Mesodermal cell (in vitro differentiated cells): ENCODE data around the gene TRIM58.

Experiments
- H3K27ac ChIP-seq: 2 replicates; pipeline ENCODE4 v1.7.0; 2013; ENCODE audit warnings: mild to moderate bottlenecking, low read depth, low read length, moderate library complexity; ENCODE audit not compliant: severe bottlenecking
- H3K36me3 ChIP-seq: 2 replicates; pipeline ENCODE4 v1.7.1; 2013; ENCODE audit warnings: mild to moderate bottlenecking, low read length, moderate library complexity; ENCODE audit not compliant: control insufficient read depth, insufficient read depth
- H3K4me1 ChIP-seq: one replicate; pipeline ENCODE4 v1.7.1; 2013; ENCODE audit warnings: mild to moderate bottlenecking, low read length; ENCODE audit not compliant: insufficient read depth, control insufficient read depth, poor library complexity, severe bottlenecking
- H3K4me3 ChIP-seq: 2 replicates; pipeline ENCODE4 v1.7.0; 2013; ENCODE audit warnings: low read length, control low read depth, mild to moderate bottlenecking; ENCODE audit not compliant: insufficient read depth, poor library complexity, severe bottlenecking; ENCODE audit errors: extremely low read depth
- H3K9me3 ChIP-seq: 2 replicates; pipeline ENCODE4 v1.7.1; 2013; ENCODE audit warnings: mild to moderate bottlenecking, low read length, moderate library complexity; ENCODE audit not compliant: control insufficient read depth
- whole genome bisulfite sequencing, 2 experiments: methylation state at CpG; one replicate each; pipeline ENCODE4 v1.1.5; 2013; ENCODE audit warnings: missing lambda C conversion rate in 2 of 2; ENCODE audit not compliant: insufficient coverage in 2 of 2; 5-methylcytosine and 5-hydroxymethylcytosine counted together

The TRIM58 gene

DNA sequence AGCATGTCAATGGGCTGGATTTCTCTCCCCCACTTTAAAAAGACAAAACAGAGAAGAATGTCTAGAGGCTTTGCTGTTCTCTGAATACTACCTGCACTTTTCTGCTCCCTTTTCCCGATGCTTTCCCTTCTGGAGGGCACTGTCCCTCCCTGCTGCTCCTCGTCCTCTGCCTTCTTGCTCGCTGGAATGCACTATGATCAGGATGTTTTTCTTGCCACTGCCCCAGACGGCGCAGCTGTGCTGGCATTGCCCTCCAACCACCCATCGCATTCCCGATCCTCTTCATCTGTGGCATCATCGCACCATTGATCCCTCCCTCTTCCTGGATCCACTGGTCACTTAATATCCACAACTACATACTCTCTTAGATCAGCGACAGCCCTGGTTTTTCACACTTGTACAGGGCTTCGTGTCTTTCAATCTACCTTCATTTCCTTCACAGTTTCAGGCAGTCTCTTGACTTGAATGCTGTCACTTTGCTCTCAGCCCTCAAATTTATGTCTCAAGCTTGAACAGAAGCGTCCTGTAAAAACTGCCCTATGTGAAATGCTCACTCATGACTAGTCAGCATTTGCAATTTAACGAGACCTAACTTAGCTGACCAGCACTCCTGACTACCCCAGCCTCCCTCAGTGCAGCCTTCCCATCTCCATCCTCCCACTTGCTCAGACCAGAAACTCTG, 11.8 kb upstream of the TRIM58 start:
- Histone ChIP-seq H3K36me3 (no peaks in the 10 kb centered on the region), H3K27ac (no peak overlapping the region), H3K4me3 (no peak overlapping the region), H3K4me1 (no peaks in the 10 kb centered on the region), H3K9me3 (peaks cover 3% of the 10 kb centered on the region)
- WGBS, 2 experiments, result 72 to 73% methylated on average over 12 of the region's 12 CpGs

DNA sequence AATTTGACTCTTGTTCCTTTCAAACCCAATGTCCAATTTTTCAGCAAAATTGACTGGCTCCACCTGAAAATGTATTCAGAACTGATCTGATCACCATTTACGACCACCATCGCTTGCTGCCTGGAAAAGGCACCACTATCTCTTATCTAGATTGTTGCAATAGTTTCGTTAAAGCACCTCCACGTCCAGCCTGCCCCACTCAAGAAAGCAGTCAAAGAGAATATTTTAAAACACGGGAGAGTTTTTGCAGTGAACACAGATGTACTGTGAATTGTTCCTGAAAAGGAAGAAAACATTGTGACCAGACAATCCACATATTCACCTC, 11.3 kb upstream of the TRIM58 start:
- H3K9me3 ChIP-seq, result peaks cover 3% of the 10 kb centered on the region
- WGBS, 2 experiments, result 67% methylated on average over 5 of the region's 5 CpGs; no CpG with 5 or more reads in 1 of the 2 experiments
- H3K4me3 ChIP-seq, result no peak overlapping the region
- H3K27ac ChIP-seq, result no peak overlapping the region
- H3K36me3 ChIP-seq, result no peaks in the 10 kb centered on the region
- no peaks in the 10 kb centered on the region for H3K4me1 ChIP-seq

DNA sequence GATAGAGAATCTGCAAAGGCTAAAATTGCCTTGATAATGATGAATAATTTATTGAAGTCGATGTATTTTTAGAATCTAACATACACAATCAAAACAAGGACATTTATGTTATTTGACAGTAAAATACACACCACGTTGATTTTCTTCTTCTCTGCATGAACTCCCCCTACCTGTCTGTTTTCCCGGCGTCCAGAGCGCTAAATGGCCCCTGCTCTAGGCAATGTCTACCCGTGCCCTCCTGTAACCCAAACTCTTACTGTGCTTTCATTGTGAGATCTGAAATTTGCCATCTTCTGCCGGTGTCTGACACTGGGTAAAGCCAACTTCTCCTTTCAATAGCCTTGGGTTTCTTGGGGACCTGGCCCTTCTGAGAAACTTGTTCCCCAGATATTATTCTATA, 8.6 kb upstream of the TRIM58 start:
- H3K9me3 ChIP-seq, result peaks cover 11% of the 10 kb centered on the region
- no peak overlapping the region for H3K4me3 ChIP-seq
- H3K27ac ChIP-seq, result no peak overlapping the region
- 64 to 79% methylated on average over 3 to 6 of the region's 7 CpGs for WGBS, 2 experiments
- H3K36me3 ChIP-seq, result no peaks in the 10 kb centered on the region
- no peaks in the 10 kb centered on the region for H3K4me1 ChIP-seq

DNA sequence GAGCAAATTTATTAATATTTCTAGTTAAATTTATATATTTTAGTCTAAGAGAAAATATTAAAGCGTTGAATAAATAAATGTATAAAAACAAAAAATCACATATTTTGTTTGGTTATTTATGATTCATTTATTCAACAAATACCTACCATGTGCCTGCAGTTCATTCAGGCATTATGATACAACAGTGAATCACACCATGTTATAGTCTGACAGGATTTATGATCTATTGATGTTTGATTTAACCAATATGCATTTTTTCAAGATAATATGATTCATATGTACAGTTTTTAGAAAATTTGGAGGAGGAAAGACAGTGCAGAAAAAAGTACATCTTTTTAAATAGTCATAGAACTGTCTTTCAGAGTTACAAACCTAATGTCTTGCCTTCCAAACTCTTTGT, 7.4 kb upstream of the TRIM58 start:
- no peaks in the 10 kb centered on the region for H3K4me1 ChIP-seq
- peaks cover 8% of the 10 kb centered on the region for H3K9me3 ChIP-seq
- H3K36me3 ChIP-seq, result no peaks in the 10 kb centered on the region
- H3K4me3 ChIP-seq, result no peak overlapping the region
- no peak overlapping the region for H3K27ac ChIP-seq
- no CpG with 5 or more reads among the region's 1 CpG for WGBS, 2 experiments

DNA sequence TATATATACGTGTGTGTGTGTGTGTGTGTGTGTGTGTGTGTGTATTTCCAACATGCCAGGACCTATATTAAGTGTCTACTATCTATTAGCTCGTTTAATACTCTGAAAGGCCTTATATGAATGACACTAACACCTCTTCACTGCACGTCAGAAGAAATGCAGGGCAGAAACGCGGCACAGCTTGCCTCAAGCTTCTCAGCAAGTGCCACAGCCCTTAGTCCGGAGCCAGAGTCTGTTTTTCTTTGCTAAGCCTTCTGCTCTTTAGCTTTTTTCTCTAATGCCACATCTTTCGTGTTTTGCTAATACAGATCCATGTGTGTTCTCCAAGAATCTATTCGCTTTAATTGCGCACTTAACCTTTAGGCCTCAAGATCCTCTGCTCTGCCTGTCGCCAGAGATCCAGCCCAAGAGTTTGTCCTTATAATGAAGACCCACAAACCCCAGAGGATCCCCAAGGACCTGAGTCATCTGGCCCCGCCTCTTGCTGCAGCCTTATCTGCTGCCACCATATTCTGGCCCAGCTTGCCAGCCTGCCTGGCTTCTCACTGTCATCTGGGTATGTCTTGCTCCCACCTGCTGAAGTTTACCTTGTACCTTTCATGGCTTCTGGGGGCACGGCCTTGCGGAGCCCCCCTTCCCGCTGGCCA, 2.0 kb upstream of the TRIM58 start:
- no peak overlapping the region for H3K4me3 ChIP-seq
- H3K27ac ChIP-seq, result no peak overlapping the region
- no peaks in the 10 kb centered on the region for H3K4me1 ChIP-seq
- WGBS, 2 experiments, result 77 to 79% methylated on average over 12 of the region's 14 CpGs
- H3K36me3 ChIP-seq, result no peaks in the 10 kb centered on the region
- peaks cover 8% of the 10 kb centered on the region for H3K9me3 ChIP-seq

DNA sequence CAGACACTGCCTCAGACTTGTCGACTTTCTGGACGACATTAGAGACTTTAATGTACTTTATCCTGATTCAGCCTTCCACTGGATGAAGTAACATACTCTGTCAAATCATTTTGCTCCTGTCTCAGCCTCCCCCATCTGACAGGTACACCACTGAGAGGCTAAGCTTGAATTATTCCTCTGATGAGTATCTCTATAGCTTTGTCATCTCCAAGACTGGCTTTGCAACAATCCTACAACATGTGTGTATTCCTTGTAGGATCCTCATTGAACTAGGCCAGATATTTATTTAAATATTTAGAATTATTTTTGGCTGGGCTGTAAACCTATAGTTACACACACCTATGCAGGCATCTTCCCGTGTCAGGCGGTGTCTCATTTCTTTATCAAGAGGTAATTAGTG, 1.1 kb upstream of the TRIM58 start:
- WGBS, 2 experiments, result 77 to 88% methylated on average over 2 of the region's 4 CpGs
- Histone ChIP-seq H3K36me3 (no peaks in the 10 kb centered on the region), H3K27ac (no peak overlapping the region), H3K4me3 (no peak overlapping the region), H3K4me1 (no peaks in the 10 kb centered on the region), H3K9me3 (peaks cover 8% of the 10 kb centered on the region)

DNA sequence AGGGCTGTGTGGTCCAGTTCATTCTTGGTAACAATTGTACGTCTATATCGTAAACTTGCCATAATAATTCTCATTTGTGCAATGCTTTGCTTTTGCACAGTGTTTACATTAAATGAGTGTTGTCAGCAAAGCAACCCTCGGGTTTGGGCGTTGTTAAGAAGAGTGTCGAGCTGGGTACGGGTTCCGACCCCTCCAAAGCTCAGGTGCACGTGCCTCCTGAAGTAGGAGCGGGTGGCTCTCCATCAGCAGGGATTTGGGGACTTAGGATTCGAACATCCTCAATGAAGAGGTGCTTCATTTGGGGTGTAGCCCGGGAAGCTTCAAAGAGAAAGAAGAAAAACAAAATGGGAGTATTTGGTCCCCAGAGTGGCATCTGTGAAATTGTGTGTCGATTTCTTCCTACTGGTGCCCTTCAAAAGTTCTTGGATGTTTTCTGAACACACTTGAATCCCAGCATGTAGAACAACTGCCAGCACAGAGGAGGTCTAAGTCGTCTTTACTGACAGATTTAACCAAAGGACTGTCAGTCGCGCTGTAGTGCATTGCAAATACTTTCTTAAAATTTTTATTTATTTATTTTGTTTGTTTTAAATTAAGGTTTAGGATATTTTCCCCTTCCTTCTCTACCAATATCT, 1.1 kb downstream of the TRIM58 start:
- Histone ChIP-seq H3K4me1 (no peaks in the 10 kb centered on the region), H3K4me3 (peak overlapping the region; percentile 36), H3K36me3 (no peaks in the 10 kb centered on the region), H3K27ac (no peak overlapping the region), H3K9me3 (no peaks in the 10 kb centered on the region)
- 66 to 68% methylated on average over 9 to 11 of the region's 15 CpGs for WGBS, 2 experiments

DNA sequence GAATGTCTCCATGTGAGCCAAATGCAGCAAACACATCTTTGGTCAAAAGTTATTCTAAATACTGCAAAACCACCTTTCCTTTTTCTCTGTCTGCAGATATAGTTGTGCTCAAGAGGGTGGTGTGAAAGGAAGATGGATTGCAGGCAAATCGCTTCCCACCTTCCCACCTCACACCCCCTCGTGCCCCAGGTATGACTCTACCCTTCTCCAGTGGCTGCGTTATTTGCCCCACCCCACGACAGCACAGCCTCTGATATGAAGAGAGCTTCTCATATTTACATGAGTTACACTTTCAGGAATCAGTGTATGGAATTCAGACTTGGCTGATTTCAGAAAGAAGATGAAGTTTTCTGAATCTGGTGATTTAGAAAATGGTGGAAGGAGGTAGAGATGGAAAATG, 5.8 kb downstream of the TRIM58 start:
- no peak overlapping the region for H3K4me3 ChIP-seq
- H3K27ac ChIP-seq, result no peak overlapping the region
- WGBS, 2 experiments, result 76% methylated on average over 2 of the region's 4 CpGs; no CpG with 5 or more reads in 1 of the 2 experiments
- peaks cover 20% of the 10 kb centered on the region for H3K9me3 ChIP-seq
- no peaks in the 10 kb centered on the region for H3K4me1 ChIP-seq
- H3K36me3 ChIP-seq, result no peaks in the 10 kb centered on the region

DNA sequence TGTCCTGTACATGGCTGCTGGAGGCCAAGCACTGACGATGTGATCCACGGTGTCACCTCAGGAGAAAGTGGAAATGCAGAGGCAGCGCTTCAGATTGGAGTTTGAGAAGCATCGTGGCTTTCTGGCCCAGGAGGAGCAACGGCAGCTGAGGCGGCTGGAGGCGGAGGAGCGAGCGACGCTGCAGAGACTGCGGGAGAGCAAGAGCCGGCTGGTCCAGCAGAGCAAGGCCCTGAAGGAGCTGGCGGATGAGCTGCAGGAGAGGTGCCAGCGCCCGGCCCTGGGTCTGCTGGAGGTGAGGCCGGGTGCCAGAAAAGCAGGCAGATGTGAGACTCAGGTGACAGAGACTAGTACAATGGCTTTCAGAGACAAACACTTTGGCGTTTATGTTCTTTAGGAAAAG, 7.7 kb downstream of the TRIM58 start:
- Histone ChIP-seq H3K36me3 (no peaks in the 10 kb centered on the region), H3K4me1 (no peaks in the 10 kb centered on the region), H3K9me3 (peaks cover 27% of the 10 kb centered on the region), H3K4me3 (no peak overlapping the region), H3K27ac (no peak overlapping the region)
- 84 to 88% methylated on average over 16 to 17 of the region's 17 CpGs for WGBS, 2 experiments

DNA sequence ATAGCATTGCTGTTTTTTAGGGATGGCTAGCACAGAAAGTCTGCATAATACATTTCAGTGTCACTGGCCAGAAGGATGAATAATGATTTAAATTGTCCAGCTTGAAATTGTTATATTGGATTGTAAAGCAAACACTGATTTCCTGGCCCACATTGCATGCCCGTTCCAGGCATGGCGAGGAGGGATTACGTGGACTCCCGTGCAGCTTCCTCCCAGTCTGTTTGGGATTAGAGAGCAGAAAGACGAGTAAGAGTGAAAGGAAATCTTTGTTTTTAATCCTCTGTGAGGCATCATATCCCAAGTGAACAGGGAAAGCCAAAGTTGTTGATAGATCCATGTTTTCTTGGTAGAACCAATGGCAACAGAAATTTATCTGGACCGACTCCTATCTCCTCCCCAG, 8.4 kb downstream of the TRIM58 start:
- Histone ChIP-seq H3K27ac (no peak overlapping the region), H3K36me3 (no peaks in the 10 kb centered on the region), H3K4me3 (no peak overlapping the region), H3K9me3 (peaks cover 34% of the 10 kb centered on the region), H3K4me1 (no peaks in the 10 kb centered on the region)
- WGBS, 2 experiments, result 72 to 79% methylated on average over 6 of the region's 6 CpGs

DNA sequence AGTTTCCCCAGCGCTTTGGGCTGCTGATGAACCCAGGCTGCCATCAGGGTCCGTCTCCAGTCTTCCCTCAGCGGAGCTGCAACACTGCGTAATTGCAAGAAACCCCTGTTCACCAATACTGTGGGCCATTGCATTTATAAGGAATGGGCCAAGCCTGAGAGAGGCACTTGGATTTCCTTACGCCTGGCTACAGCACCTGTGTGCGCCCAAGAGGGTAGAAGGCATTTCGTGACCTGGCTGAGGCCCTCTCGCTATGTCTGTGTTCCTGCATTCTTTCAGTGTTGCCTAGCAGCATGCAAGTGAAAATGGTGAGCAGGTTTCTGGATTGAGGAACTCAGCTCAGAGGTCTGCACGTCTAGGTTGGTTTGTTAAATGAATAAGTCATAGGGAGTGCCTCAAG, 26.4 kb downstream of the TRIM58 start:
- Histone ChIP-seq H3K4me3 (no peak overlapping the region), H3K9me3 (peaks cover 28% of the 10 kb centered on the region), H3K36me3 (no peaks in the 10 kb centered on the region), H3K27ac (no peak overlapping the region), H3K4me1 (no peaks in the 10 kb centered on the region)
- 77 to 80% methylated on average over 6 to 7 of the region's 9 CpGs for WGBS, 2 experiments
